H9 (cell line): ENCODE measurements around the gene LYSET. TPM values are rescaled to one million over a fixed set of nuclear protein-coding genes. Genes with fewer than 3 reads are reported as not detected.
"Not testable (repeated sequence)": the region's sequence is repeated elsewhere in the genome, so short reads cannot be mapped to it uniquely, and the experiment has no call there.

ENCODE experiments used
- DNase-seq: peaks from one replicate; pipeline ENCODE4 v3.0.0-alpha.2; 2017
- H2AFZ ChIP-seq: one replicate; pipeline ENCODE4 v1.6.1; 2013; ENCODE audit warnings: mild to moderate bottlenecking, low read length, control low read depth, moderate library complexity
- H2AK5ac ChIP-seq: 2 replicates; pipeline ENCODE4 v1.6.1; 2013; ENCODE audit warnings: low read length, control low read depth, mixed read lengths; ENCODE audit not compliant: insufficient read length
- H2BK120ac ChIP-seq: one replicate; pipeline ENCODE4 v1.6.1; 2013; ENCODE audit warnings: low read depth, mild to moderate bottlenecking, low read length, control low read depth, inconsistent platforms; ENCODE audit not compliant: poor library complexity, severe bottlenecking
- H2BK12ac ChIP-seq: 2 replicates; pipeline ENCODE4 v1.6.1; 2013; ENCODE audit warnings: low read length, control low read depth, mixed read lengths, low read depth; ENCODE audit not compliant: insufficient read length
- H2BK15ac ChIP-seq: 2 replicates; pipeline ENCODE4 v1.6.1; 2013; ENCODE audit warnings: low read depth, low read length, control low read depth
- H2BK20ac ChIP-seq: one replicate; pipeline ENCODE4 v1.6.1; 2013; ENCODE audit warnings: low read depth, mild to moderate bottlenecking, low read length, control low read depth, inconsistent platforms; ENCODE audit not compliant: poor library complexity, severe bottlenecking
- H2BK5ac ChIP-seq: 2 replicates; pipeline ENCODE4 v1.6.1; 2013; ENCODE audit warnings: low read length, control low read depth, mixed read lengths; ENCODE audit not compliant: insufficient read length
- H3K14ac ChIP-seq: 2 replicates; pipeline ENCODE4 v1.6.1; 2013; ENCODE audit warnings: low read length, control low read depth; ENCODE audit not compliant: insufficient read depth
- H3K18ac ChIP-seq: 2 replicates; pipeline ENCODE4 v1.6.1; 2013; ENCODE audit warnings: low read depth, mild to moderate bottlenecking, mixed read lengths, low read length, control low read depth; ENCODE audit not compliant: insufficient read length
- H3K23ac ChIP-seq: 2 replicates; pipeline ENCODE4 v1.6.1; 2013; ENCODE audit warnings: low read length, control low read depth, mixed read lengths, low read depth; ENCODE audit not compliant: insufficient read length
- H3K23me2 ChIP-seq: 2 replicates; pipeline ENCODE4 v1.6.1; 2013; ENCODE audit warnings: low read depth, mild to moderate bottlenecking, mixed read lengths, low read length, control low read depth; ENCODE audit not compliant: insufficient read length, poor library complexity, severe bottlenecking
- H3K27ac ChIP-seq: 2 replicates; pipeline ENCODE4 v1.5.1; 2013; ENCODE audit warnings: low read length, control low read depth, mixed read lengths, low read depth; ENCODE audit not compliant: insufficient read length
- H3K27me3 ChIP-seq: 2 replicates; pipeline ENCODE4 v1.6.1; 2013; ENCODE audit warnings: low read length, control low read depth, inconsistent platforms; ENCODE audit not compliant: insufficient read depth
- H3K4ac ChIP-seq: 2 replicates; pipeline ENCODE4 v1.6.1; 2013; ENCODE audit warnings: low read depth, mild to moderate bottlenecking, control low read depth, inconsistent platforms, low read length, moderate library complexity
- H3K4me1 ChIP-seq: 2 replicates; pipeline ENCODE4 v1.6.1; 2013; ENCODE audit warnings: low read length, control low read depth, inconsistent platforms; ENCODE audit not compliant: insufficient read depth
- H3K4me2 ChIP-seq: 2 replicates; pipeline ENCODE4 v1.6.1; 2013; ENCODE audit warnings: low read length, control low read depth, mixed read lengths; ENCODE audit not compliant: insufficient read length, insufficient read depth
- H3K56ac ChIP-seq: 2 replicates; pipeline ENCODE4 v1.6.1; 2013; ENCODE audit warnings: low read depth, mild to moderate bottlenecking, mixed read lengths, low read length, control low read depth; ENCODE audit not compliant: insufficient read length
- H3K79me1 ChIP-seq: 2 replicates; pipeline ENCODE4 v1.6.1; 2013; ENCODE audit warnings: low read depth, mild to moderate bottlenecking, moderate library complexity, low read length, control low read depth, inconsistent platforms; ENCODE audit not compliant: insufficient read depth, poor library complexity, severe bottlenecking
- H3K79me2 ChIP-seq: 2 replicates; pipeline ENCODE4 v1.6.1; 2013; ENCODE audit warnings: low read length, control low read depth, inconsistent platforms; ENCODE audit not compliant: insufficient read depth
- H3K9ac ChIP-seq: 2 replicates; pipeline ENCODE4 v1.6.1; 2013; ENCODE audit warnings: low read length, control low read depth, mixed read lengths; ENCODE audit not compliant: insufficient read length; ENCODE audit errors: extremely low read depth
- H3K9me3 ChIP-seq: one replicate; pipeline ENCODE4 v1.6.1; 2013; ENCODE audit warnings: low read depth, low read length, inconsistent platforms; ENCODE audit not compliant: control insufficient read depth
- H3T11ph ChIP-seq: one replicate; pipeline ENCODE4 v1.6.1; 2013; ENCODE audit warnings: mild to moderate bottlenecking, low read length, control low read depth, inconsistent platforms
- H4K20me1 ChIP-seq: one replicate; pipeline ENCODE4 v1.6.1; 2013; ENCODE audit not compliant: control insufficient read depth, insufficient read length, insufficient read depth
- H4K5ac ChIP-seq: 2 replicates; pipeline ENCODE4 v1.6.1; 2013; ENCODE audit warnings: low read depth, mild to moderate bottlenecking, mixed read lengths, low read length, control low read depth; ENCODE audit not compliant: insufficient read length
- H4K8ac ChIP-seq: replicated peaks from 2 replicates; pipeline ENCODE4 v1.6.1; 2013; ENCODE audit warnings: low read length, control low read depth, mixed read lengths, low read depth; ENCODE audit not compliant: insufficient read length
- H4K91ac ChIP-seq: 2 replicates; pipeline ENCODE4 v1.6.1; 2013; ENCODE audit warnings: low read depth, mild to moderate bottlenecking, moderate library complexity, mixed read lengths, low read length, control low read depth; ENCODE audit not compliant: insufficient read length
- H3K27ac Mint-ChIP-seq, 3 experiments: 2 replicates in 2 of 3; 3 replicates in 1 of 3; pipeline ENCODE4 v1.8.0; 2020 to 2021; ENCODE audit warnings: mixed read lengths in 3 of 3, mild to moderate bottlenecking in 1 of 3, moderate library complexity in 1 of 3
- H3K27me3 Mint-ChIP-seq: 2 replicates; pipeline ENCODE4 v1.8.0; 2021; ENCODE audit warnings: low read depth, mild to moderate bottlenecking, moderate library complexity, mixed read lengths
- H3K36me3 Mint-ChIP-seq, 3 experiments: 2 replicates in 2 of 3; 3 replicates in 1 of 3; pipeline ENCODE4 v1.8.0; 2020 to 2021; ENCODE audit warnings: low read depth in 3 of 3, mixed read lengths in 3 of 3; ENCODE audit not compliant: insufficient read depth in 1 of 3
- H3K4me1 Mint-ChIP-seq, 2 experiments: 2 replicates each; pipeline ENCODE4 v1.8.0; 2020; ENCODE audit warnings: mixed read lengths in 2 of 2
- H3K4me3 Mint-ChIP-seq, 2 experiments: 2 replicates in 1 of 2; 3 replicates in 1 of 2; pipeline ENCODE4 v1.8.0; 2020 to 2021; ENCODE audit warnings: mild to moderate bottlenecking in 2 of 2, mixed read lengths in 2 of 2, moderate library complexity in 1 of 2
- H3K9me3 Mint-ChIP-seq, 2 experiments: 2 replicates in 1 of 2; 3 replicates in 1 of 2; pipeline ENCODE4 v1.8.0; 2020; ENCODE audit warnings: mild to moderate bottlenecking in 2 of 2, mixed read lengths in 2 of 2, moderate library complexity in 1 of 2
- WGBS: extraction: QIAGEN DNeasy Blood & Tissue Kit; methylation state at CpG from one replicate; pipeline ENCODE4 v1.1.7; 2013; ENCODE audit warnings: missing lambda C conversion rate, low lambda C conversion rate, mixed read lengths; ENCODE audit not compliant: insufficient read length; ENCODE audit errors: extremely low coverage; 5-methylcytosine and 5-hydroxymethylcytosine counted together
- total RNA-seq: library from RNA; stranded (reverse); gene quantifications from 2 replicates; pipeline ENCODE4 v1.2.1, GENCODE V29; 2021
- TF ChIP-seq, protein P1 (sequence below): fragments of 200-600 bp; sonication (generic); conservative IDR thresholded peaks from 3 replicates; pipeline ENCODE4 v1.8.0; 2021; ENCODE audit warnings: antibody characterized with exemption, mild to moderate bottlenecking

The LYSET gene
- total RNA-seq, 1 experiment from 2014 or later, result 26.1 TPM

DNA sequence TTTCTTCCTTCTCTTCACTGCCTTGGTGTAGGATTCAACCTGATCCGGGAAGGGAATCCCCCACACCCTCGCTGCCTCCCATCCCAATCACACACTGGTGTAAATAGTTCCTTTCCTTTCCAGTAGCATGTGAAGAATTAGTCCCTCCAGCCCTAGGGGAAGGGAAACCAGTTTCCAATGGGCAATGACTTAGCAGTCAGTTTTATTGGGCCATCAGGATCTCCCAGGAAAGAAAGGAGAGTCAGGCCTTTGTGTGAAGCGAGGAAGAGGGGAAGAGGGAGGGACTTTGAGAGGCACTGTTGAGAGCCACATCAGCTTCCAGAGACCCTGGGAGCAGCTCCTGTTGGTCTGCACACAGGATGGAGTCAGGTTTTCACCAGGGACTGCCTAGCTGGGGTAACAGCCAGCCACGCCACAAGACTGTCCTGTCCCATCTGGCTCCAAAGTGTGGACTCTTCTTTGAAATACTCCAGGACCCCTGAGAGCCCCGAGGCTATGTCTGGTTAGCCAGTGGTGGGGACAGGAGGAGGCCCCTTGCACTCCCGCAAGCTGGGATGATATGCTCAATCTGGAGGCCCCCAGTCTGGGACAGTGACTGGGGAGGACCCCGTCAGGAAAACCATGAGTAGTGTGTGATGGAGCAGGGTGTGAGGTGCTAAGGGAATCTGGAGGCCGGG is 28.3 kb upstream of the LYSET start:
- Histone ChIP-seq H2BK12ac (no peak overlapping the region), H3K4me2 (no peak overlapping the region), H3K4ac (no peak overlapping the region), H4K91ac (no peak overlapping the region), H3T11ph (no peak overlapping the region), H3K23ac (no peak overlapping the region), H3K14ac (no peak overlapping the region), H2BK20ac (no peak overlapping the region), H3K23me2 (no peaks in the 10 kb centered on the region), H2BK120ac (no peak overlapping the region), H4K8ac (no peak overlapping the region), H2AFZ (peak overlapping the region; percentile 57), H3K56ac (no peak overlapping the region), H2BK15ac (no peak overlapping the region), H3K18ac (no peak overlapping the region), H3K79me1 (no peaks in the 10 kb centered on the region), H3K27me3 (no peaks in the 10 kb centered on the region), H3K9ac (no peak overlapping the region), H3K79me2 (no peaks in the 10 kb centered on the region), H3K27ac (no peak overlapping the region), H2BK5ac (no peak overlapping the region), H3K4me1 (no peaks in the 10 kb centered on the region), H2AK5ac (no peak overlapping the region), H4K5ac (no peak overlapping the region), H4K20me1 (no peaks in the 10 kb centered on the region), H3K9me3 (no peaks in the 10 kb centered on the region)
- Mint-ChIP-seq H3K4me3 (no peak overlapping the region), H3K27ac (0 out of 7 replicates have a peak overlapping the region, but pooled peaks of 1 of the 3 experiments have one; percentile 10), H3K4me1 (peaks cover 3 to 6% of the 10 kb centered on the region in 2 experiments), H3K27me3 (no peaks in the 10 kb centered on the region; the same call in 1 of the 2 replicates), H3K9me3 (no peaks in the 10 kb centered on the region), H3K36me3 (no peaks in the 10 kb centered on the region; a peak in 1 of 7 replicates)
- TF ChIP-seq, protein P1, sequence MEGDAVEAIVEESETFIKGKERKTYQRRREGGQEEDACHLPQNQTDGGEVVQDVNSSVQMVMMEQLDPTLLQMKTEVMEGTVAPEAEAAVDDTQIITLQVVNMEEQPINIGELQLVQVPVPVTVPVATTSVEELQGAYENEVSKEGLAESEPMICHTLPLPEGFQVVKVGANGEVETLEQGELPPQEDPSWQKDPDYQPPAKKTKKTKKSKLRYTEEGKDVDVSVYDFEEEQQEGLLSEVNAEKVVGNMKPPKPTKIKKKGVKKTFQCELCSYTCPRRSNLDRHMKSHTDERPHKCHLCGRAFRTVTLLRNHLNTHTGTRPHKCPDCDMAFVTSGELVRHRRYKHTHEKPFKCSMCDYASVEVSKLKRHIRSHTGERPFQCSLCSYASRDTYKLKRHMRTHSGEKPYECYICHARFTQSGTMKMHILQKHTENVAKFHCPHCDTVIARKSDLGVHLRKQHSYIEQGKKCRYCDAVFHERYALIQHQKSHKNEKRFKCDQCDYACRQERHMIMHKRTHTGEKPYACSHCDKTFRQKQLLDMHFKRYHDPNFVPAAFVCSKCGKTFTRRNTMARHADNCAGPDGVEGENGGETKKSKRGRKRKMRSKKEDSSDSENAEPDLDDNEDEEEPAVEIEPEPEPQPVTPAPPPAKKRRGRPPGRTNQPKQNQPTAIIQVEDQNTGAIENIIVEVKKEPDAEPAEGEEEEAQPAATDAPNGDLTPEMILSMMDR, result no peak
- WGBS, result no CpG with 5 or more reads among the region's 8 CpGs
- no peak for DNase-seq

DNA sequence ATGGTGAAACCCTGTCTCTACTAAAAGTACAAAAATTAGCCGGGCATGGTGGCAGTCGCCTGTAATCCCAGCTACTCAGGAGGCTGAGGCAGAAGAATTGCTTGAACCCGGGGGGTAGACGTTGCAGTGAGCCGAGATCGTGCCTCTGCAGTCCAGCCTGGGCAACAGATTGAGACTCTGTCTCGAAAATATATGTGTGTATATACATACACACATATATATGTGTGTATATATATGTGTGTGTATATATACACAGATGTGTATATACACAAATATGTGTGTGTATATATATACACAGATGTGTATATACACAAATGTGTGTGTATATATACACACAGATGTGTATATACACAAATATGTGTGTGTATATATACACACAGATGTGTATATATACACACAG is 26.8 kb upstream of the LYSET start:
- H4K20me1 ChIP-seq, H2AFZ ChIP-seq, H2BK12ac ChIP-seq, DNase-seq, H3K27me3 Mint-ChIP-seq, H3K56ac ChIP-seq, H3K4me3 Mint-ChIP-seq, H3K14ac ChIP-seq, H3T11ph ChIP-seq, H3K9ac ChIP-seq, H3K27ac Mint-ChIP-seq, H4K5ac ChIP-seq, H3K4me1 Mint-ChIP-seq, H2BK5ac ChIP-seq, H3K36me3 Mint-ChIP-seq, H4K8ac ChIP-seq, H3K79me2 ChIP-seq, H2AK5ac ChIP-seq, H2BK120ac ChIP-seq, H3K9me3 ChIP-seq, H3K23ac ChIP-seq, H3K79me1 ChIP-seq, H3K4ac ChIP-seq, H3K9me3 Mint-ChIP-seq, H3K4me1 ChIP-seq, H2BK15ac ChIP-seq, H3K27me3 ChIP-seq, H4K91ac ChIP-seq, H3K23me2 ChIP-seq, H3K27ac ChIP-seq, H3K18ac ChIP-seq, H3K4me2 ChIP-seq, H2BK20ac ChIP-seq: not testable (repeated sequence)
- WGBS, result no CpG with 5 or more reads among the region's 7 CpGs
